Measurements from ENCODE around the gene NHERF2. TPM values are rescaled to one million over a fixed set of nuclear protein-coding genes. Genes with fewer than 3 reads are reported as not detected.

The NHERF2 gene
- total RNA-seq, 2 experiments from 2014 or later = 2.8 to 3.0 TPM

DNA sequence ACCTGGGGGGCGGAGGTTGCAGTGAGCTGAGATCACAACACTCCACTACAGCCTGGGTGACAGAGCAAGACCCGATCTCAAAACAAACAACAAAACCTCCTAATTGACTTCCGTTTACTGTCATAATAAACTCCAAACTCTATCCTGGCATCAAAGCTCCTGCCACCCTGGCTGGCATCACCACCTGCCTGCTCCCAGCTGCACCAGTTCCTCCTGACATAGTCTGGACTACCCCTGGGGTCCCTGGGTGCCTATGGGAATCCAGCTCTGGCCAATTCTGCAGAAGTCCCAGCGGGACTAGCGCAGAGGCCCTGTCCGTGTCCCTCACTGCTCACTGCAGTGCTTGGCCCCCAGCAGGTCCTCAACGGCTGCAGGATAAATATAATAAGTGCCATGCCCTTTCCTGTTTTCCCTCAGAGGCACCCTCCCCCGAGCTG lies 20.2 kb downstream of the NHERF2 start:
- Mint-ChIP-seq H3K36me3 (ENCODE audit: low read depth) (peaks cover 1% of the 10 kb centered on the region), H3K4me1 (ENCODE audit: low read depth) (peaks cover 22% of the 10 kb centered on the region), H3K9me3 (no peaks in the 10 kb centered on the region), H3K27ac (peak overlapping the region; percentile 59), H3K27me3 (no peaks in the 10 kb centered on the region), H3K4me3 (peak overlapping the region; percentile 93)
- intact Hi-C loops (cut with micrococcal nuclease) = no loop called here
- TF ChIP-seq, protein P1, sequence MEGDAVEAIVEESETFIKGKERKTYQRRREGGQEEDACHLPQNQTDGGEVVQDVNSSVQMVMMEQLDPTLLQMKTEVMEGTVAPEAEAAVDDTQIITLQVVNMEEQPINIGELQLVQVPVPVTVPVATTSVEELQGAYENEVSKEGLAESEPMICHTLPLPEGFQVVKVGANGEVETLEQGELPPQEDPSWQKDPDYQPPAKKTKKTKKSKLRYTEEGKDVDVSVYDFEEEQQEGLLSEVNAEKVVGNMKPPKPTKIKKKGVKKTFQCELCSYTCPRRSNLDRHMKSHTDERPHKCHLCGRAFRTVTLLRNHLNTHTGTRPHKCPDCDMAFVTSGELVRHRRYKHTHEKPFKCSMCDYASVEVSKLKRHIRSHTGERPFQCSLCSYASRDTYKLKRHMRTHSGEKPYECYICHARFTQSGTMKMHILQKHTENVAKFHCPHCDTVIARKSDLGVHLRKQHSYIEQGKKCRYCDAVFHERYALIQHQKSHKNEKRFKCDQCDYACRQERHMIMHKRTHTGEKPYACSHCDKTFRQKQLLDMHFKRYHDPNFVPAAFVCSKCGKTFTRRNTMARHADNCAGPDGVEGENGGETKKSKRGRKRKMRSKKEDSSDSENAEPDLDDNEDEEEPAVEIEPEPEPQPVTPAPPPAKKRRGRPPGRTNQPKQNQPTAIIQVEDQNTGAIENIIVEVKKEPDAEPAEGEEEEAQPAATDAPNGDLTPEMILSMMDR (IDR thresholded peaks at IDR 0.05) = no peak
- DNase-seq (no peak), ATAC-seq (no peak)
- CTCF ChIA-PET = interaction anchor here (0.6 to 3.7 kb wide), 5 partner anchors 9 to 342 kb away, joined by 3 to 16 read pairs (median 4); no protein-coding TSS in a partner anchor
- POLR2A ChIA-PET = interaction anchor here (0.6 to 1.4 kb wide), 6 partner anchors 19 to 151 kb away, joined by 3 to 5 read pairs (median 4); partner anchors contain the start of gene RPS2

DNA sequence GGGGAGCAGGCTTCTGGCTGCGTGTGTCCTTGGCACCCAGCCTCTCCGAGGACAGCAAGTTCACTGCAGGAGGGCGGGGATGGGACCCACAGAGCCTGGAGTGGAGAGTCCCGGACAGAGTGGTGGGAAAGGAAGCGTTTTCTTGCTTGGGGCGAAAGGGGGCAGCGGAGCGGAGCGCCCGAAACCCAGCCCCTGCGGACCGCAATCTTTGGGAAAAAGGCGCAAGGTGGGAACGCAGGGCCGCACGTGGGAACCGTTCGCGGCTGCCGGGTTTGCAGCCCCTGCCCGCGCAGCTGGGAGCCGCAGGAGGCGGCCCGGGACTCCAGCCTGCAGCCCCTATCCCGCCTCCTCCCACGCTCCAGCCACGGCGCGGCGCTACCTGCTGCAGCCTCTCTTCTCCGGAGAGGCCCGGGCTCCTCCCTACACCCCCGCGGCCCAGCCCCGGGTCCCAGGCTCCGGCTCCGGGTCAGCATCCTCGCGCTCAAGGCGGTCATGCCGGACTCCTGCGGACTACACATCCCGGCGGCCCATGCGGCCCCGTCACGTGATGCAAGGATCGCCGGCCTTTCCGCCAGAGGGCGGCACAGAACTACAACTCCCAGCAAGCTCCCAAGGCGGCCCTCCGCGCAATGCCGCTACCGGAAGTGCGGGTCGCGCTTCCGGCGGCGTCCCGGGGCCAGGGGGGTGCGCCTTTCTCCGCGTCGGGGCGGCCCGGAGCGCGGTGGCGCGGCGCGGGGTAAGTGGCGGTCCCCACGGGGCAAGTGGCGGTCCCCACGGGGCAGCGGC lies 20.8 kb downstream of the NHERF2 start, which contains the start of the genes NTHL1 and TSC2:
Gene NTHL1, minus strand, starts transcription at position 505 of the 786 bp plus-strand sequence. Its CDS starts 11 bp downstream, at position 494.
Gene TSC2, plus strand, starts transcription at position 656 of the 786 bp plus-strand sequence. CDS start 631 bp downstream, outside the sequence.
- Mint-ChIP-seq H3K27ac (peak within 1 kb of the TSS; percentile 70), H3K9me3 (no peaks in the 10 kb centered on the region), H3K4me1 (ENCODE audit: low read depth) (peaks cover 22% of the 10 kb centered on the region), H3K36me3 (ENCODE audit: low read depth) (peaks cover 1% of the 10 kb centered on the region), H3K27me3 (no peaks in the 10 kb centered on the region), H3K4me3 (peak within 1 kb of the TSS; percentile 93)
- CTCF ChIA-PET = interaction anchor here (0.6 to 3.7 kb wide), 8 partner anchors 8 to 342 kb away, joined by 3 to 16 read pairs (median 4); partner anchors contain the start of gene TRAF7
- intact Hi-C loops (cut with micrococcal nuclease) = no loop called here
- POLR2A ChIA-PET = interaction anchor here (0.6 to 1.4 kb wide), 10 partner anchors 15 to 150 kb away, joined by 3 to 7 read pairs (median 4); partner anchors contain the start of genes RPS2 and TRAF7
- ATAC-seq = peak; percentile 97
- TF ChIP-seq, protein P1 (IDR thresholded peaks at IDR 0.05) = peak; percentile 33
- DNase-seq = peak; percentile 97

DNA sequence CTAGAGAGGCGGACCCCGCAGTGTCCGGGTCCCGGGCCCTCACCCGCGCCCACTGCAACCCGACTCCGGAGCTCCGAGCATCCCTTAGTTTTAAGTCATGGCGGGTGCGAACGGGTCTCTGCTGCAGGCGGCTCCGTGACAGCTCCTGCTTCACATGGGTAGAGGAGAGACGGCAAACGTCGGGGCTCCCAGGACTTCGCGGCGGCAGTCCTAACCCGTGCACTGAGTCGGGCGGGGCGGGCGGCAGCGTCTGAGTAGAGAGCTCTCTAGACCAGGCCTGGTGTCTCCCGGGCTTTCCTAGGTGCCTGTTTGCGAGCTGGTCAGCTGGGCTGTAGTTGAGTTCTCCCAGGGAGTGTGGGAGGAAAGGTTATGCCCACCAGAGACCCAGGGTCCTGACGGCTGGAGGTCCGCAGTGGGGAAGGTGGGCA lies 21.4 kb downstream of the NHERF2 start:
- TF ChIP-seq, protein P1 (IDR thresholded peaks at IDR 0.05) = no peak
- H3K9me3 Mint-ChIP-seq = no peaks in the 10 kb centered on the region
- no peaks in the 10 kb centered on the region for H3K27me3 Mint-ChIP-seq
- H3K27ac Mint-ChIP-seq = peak overlapping the region; percentile 70
- H3K4me1 Mint-ChIP-seq (ENCODE audit: low read depth) = peaks cover 22% of the 10 kb centered on the region
- POLR2A ChIA-PET = interaction anchor here (1.1 to 1.4 kb wide), 5 partner anchors 14 to 107 kb away, joined by 3 to 7 read pairs (median 4); partner anchors contain the start of gene TRAF7
- DNase-seq (peak; percentile 37), ATAC-seq (no peak)
- CTCF ChIA-PET = interaction anchor here (1.0 to 3.7 kb wide), 6 partner anchors 8 to 107 kb away, joined by 3 to 16 read pairs (median 7); partner anchors contain the start of gene TRAF7
- H3K36me3 Mint-ChIP-seq (ENCODE audit: low read depth) = peaks cover 1% of the 10 kb centered on the region
- intact Hi-C loops (cut with micrococcal nuclease) = no loop called here
- H3K4me3 Mint-ChIP-seq = peak overlapping the region; percentile 93

DNA sequence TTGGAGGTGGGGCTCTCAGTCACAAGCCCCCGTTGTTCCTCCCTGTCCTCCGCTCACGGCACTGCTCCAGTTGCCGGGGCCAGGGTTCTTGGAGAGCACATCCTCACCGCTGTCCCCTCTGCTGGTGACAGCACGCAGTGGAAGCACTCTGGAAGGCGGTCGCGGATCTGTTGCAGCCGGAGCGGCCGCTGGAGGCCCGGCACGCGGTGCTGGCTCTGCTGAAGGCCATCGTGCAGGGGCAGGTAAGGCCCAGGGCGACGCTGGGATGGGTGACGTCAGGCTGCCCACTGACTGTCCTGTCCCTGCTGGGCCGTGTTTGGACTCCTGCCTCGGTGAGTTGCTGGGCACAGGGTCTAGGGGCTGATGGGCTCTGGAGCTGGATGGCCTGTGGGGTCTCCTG lies 26.5 kb downstream of the NHERF2 start:
- no peak for ATAC-seq

More for the DNA sequence above, 26.5 kb downstream of the NHERF2 start:
- DNase-seq = no peak
- no peaks in the 10 kb centered on the region for H3K9me3 Mint-ChIP-seq
- H3K4me1 Mint-ChIP-seq (ENCODE audit: low read depth) = peaks cover 14% of the 10 kb centered on the region
- H3K36me3 Mint-ChIP-seq (ENCODE audit: low read depth) = peaks cover 6% of the 10 kb centered on the region
- intact Hi-C loops (cut with micrococcal nuclease) = no loop called here
- TF ChIP-seq, protein P1 (IDR thresholded peaks at IDR 0.05) = no peak
- H3K27me3 Mint-ChIP-seq = no peaks in the 10 kb centered on the region
- POLR2A ChIA-PET = interaction anchor here (1.0 to 1.1 kb wide), 2 partner anchors 87 to 101 kb away, joined by 3 read pairs; no protein-coding TSS in a partner anchor
- CTCF ChIA-PET = no interaction called here
- H3K27ac Mint-ChIP-seq = no peak overlapping the region
- H3K4me3 Mint-ChIP-seq = no peak overlapping the region

Measured in activated CD8-positive, alpha-beta T cell treated with anti-CD3 and anti-CD28 coated beads for 36 hours (primary cell).